HG03521 (cell line): Measurements from ENCODE around the gene ADGRL3.

ENCODE experiments used
- ATAC-seq: cut with Tn5 transposase; IDR thresholded peaks from one replicate; pipeline ENCODE4 v1.9.1; 2021; ENCODE audit warnings: mild to moderate bottlenecking, moderate library complexity; ENCODE audit not compliant: unreplicated experiment

ADGRL3 gene

GRCh38 chr4:62023633-62024032 is 823.5 kb downstream of the ADGRL3 start:
- ATAC-seq = no peak

GRCh38 chr4:62028745-62029144 is 828.6 kb downstream of the ADGRL3 start:
- no peak for ATAC-seq

GRCh38 chr4:62030958-62031357 is 830.8 kb downstream of the ADGRL3 start:
- no peak for ATAC-seq

- ATAC-seq = no peak
Observed at GRCh38 chr4:62037571-62037970, 837.4 kb downstream of the ADGRL3 start.

GRCh38 chr4:62051332-62051731 is 851.2 kb downstream of the ADGRL3 start:
- no peak for ATAC-seq

- ATAC-seq = no peak
Observed at GRCh38 chr4:62053974-62054373, 853.8 kb downstream of the ADGRL3 start.

- no peak for ATAC-seq
Observed at GRCh38 chr4:62057031-62057430, 856.9 kb downstream of the ADGRL3 start.

- no peak for ATAC-seq
Observed at GRCh38 chr4:62058571-62058970, 858.4 kb downstream of the ADGRL3 start.

GRCh38 chr4:62070291-62070852 is 870.2 kb downstream of the ADGRL3 start:
- ATAC-seq = no peak

GRCh38 chr4:62075089-62075488 is 875.0 kb downstream of the ADGRL3 start:
- ATAC-seq = no peak

GRCh38 chr4:62075521-62075920 is 875.4 kb downstream of the ADGRL3 start:
- ATAC-seq = no peak

- no peak for ATAC-seq
Observed at GRCh38 chr4:62077406-62077805, 877.3 kb downstream of the ADGRL3 start.

GRCh38 chr4:62080431-62080830 is 880.3 kb downstream of the ADGRL3 start:
- ATAC-seq = no peak

GRCh38 chr4:62087706-62088105 is 887.6 kb downstream of the ADGRL3 start:
- no peak for ATAC-seq

GRCh38 chr4:62093735-62094134 is 893.6 kb downstream of the ADGRL3 start:
- ATAC-seq = no peak

GRCh38 chr4:62096881-62097280 is 896.8 kb downstream of the ADGRL3 start:
- no peak for ATAC-seq

- no peak for ATAC-seq
Observed at GRCh38 chr4:62115216-62115615, 915.1 kb downstream of the ADGRL3 start.

GRCh38 chr4:62117886-62118285 is 917.8 kb downstream of the ADGRL3 start:
- no peak for ATAC-seq

- no peak for ATAC-seq
Observed at GRCh38 chr4:62118558-62118957, 918.4 kb downstream of the ADGRL3 start.

GRCh38 chr4:62119195-62119594 is 919.1 kb downstream of the ADGRL3 start:
- no peak for ATAC-seq

- ATAC-seq = no peak
Observed at GRCh38 chr4:62126064-62126732, 926.1 kb downstream of the ADGRL3 start.
